A172 (cell line): ENCODE results near the gene IFI44L. TPM values are rescaled to one million over a fixed set of nuclear protein-coding genes. Genes with fewer than 3 reads are reported as not detected.

Experiments
- DNase-seq: peaks from one replicate; pipeline ENCODE4 v3.0.0-alpha.2; 2015; ENCODE audit warnings: low spot score
- total RNA-seq: library from RNA; depleted of rRNA; stranded (reverse); fragments of >200 nt; shearing (Covaris generic); gene quantifications from 2 replicates; pipeline ENCODE4 v1.2.3, GENCODE V29; 2014; rRNA removed

Gene IFI44L
- total RNA-seq, result 0.29 and 2.6 TPM in 2 replicates

DNA sequence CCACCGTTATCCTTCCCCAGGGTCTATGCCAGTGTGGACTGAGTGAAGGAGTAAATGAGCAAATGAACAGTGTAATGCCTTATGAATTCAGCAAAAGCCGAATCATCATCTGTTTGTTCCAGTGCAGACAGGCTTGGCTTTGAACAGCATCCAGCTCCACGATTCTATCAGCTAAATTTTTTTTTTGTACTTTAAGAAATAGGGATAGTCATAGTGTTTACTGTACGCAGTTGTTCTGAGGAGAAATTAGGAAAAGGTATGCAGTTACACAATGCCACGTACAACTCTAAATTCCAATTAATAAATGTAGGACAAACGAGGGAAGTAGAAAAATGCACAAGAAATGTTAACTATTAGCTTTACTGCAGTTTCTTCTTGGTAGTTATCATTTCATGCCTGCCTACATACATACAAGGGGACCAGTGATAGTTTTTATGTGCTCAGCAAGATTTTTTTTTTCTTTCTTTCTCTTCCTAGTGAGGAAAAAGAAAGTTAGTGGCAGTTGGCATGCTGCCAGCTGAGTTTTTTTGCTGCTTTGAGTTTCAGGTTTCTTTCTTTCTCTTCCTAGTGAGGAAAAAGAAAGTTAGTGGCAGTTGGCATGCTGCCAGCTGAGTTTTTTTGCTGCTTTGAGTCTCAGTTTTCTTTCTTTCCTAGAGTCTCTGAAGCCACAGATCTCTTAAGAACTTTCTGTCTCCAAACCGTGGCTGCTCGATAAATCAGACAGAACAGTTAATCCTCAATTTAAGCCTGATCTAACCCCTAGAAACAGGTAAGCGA, at the start of gene IFI44L:
Gene IFI44L (plus strand): TSS at position 646 of the 777 bp plus-strand sequence. CDS start 7,468 bp downstream, outside the sequence.
- DNase-seq, result peak; percentile 10

GRCh38 chr1:78570539-78570938, 49.7 kb upstream of the IFI44L start:
- DNase-seq, result no peak

DNA sequence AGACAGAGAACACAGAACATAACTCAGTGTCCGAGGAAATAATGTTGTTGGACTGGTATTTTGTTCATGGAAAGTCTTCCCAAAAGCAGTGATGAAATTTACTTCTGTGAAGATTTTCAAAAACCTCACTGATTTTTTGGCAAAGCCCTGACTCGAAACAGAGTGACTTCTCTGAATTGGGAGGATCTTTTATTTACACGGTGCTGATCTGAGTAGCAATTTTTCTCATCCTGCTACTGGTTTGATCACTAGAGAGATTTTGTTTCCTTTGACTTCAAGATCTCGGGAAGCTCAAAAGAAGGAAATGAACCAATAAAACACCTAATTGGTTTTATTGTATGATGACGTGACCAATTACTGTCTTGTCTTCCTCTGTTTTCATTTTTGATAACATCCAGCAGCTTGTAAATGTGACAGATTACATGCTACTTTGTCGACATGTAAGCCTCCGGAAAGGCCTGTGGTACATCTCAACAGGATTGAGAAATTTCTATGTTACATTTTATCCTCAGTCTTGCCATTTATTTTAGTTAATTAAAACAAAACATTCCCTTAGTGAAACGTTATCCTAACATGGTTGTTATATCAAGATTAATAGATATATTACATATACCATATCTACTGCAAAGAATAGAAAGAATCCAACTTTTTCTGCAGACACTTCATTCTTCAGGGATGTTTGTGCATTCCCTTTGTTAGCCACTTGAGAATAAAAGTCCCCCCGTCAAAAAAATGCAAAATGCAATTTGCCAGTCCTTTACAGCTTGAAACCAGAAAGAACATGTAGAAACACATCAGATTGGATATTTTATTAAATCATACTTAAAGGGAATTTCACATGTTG, 42.8 kb upstream of the IFI44L start:
- DNase-seq, result no peak

DNA sequence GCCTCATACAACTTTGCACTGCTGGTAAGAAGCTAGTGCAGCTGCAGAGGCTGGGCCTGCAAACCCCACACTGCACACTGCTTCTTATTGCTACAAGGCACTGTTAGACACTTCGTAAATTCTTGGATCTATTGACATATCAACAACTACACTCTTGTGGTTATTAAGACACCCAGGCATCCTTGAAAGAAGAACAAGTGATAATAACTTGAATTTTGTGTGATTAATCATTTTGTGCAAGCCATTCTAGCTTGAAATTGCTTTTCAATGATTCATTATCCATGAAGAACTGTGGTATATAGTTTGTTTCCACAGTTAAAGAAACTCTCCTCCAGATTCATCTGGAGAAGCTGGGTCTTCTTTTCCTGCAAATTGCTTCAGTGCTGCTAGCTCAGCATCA, 33.7 kb upstream of the IFI44L start:
- DNase-seq, result no peak

- DNase-seq, result no peak
These were observed 33.0 kb upstream of the IFI44L start for GRCh38 chr1:78587211-78587610.

DNA sequence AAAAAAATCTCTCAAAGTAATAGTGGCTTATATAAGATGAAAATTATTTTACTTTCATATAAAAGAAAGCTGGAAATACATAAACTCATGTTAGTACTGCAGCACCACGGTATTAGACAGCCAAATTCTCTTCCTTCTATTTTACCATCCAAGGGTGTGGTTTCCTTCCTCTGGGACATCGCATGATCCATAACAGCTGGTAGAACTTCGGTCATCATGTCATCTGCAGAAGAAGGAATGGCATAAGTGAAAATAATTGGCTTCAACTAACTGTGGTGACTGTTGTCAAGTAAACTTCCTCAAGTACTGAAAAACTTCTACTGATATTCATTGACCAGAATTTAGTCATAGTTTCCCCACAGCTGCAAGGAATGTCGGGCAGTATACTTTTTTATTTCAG, 28.3 kb upstream of the IFI44L start:
- DNase-seq, result no peak

DNA sequence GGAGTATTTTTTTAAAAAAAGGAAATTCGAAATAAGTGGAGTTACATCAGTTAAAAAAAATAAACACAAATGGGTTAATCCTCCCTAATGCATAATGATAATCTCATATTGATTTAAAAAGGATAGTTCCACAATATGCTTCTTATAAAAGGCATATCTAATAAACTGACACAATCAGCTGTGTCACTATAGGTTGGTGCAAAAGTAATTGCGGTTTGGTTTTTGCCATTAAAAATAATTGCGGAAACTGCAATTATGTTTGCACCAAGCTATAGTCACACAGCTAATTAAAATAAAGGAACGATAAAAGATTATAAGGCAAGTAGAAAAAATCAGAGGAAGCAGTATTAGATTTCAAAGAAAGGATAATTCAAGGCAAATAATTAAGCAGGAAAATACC, 21.0 kb upstream of the IFI44L start:
- no peak for DNase-seq

DNA sequence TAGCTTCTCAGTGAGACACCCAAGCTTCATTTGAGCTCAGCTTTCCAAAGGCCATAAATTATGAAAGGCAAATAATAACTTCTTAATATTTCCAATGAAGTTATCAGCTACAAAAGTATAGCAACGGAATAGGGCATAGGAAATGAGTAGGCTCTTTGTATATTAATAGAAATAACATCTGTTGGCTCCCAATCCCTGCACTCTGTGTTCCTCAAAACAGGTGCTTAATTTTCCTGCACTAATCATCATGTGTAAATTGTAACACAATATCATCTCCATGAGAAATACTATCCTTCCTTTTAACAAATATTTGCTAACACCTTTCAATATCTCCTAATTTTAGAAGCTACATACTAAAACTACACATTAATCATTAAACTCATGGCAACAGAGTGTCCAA, 19.2 kb upstream of the IFI44L start:
- no peak for DNase-seq

DNA sequence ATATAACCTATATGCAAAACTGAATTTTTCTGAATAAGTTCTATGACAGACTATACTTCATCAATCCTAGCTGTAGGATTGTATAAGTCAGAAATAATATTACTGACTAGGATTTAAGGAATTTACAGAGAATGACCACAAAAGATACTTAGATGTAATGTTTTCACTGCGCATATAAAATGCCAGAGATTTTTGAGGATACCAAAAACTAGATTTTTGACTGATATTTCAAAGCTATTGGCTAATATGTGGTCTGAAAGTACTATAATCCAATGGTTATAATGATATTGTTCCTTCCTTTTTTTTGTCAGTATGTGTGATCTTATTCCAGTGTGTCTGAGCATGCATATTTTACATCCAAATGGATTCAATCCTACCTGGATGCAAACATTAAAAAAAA, 17.0 kb upstream of the IFI44L start:
- no peak for DNase-seq

DNA sequence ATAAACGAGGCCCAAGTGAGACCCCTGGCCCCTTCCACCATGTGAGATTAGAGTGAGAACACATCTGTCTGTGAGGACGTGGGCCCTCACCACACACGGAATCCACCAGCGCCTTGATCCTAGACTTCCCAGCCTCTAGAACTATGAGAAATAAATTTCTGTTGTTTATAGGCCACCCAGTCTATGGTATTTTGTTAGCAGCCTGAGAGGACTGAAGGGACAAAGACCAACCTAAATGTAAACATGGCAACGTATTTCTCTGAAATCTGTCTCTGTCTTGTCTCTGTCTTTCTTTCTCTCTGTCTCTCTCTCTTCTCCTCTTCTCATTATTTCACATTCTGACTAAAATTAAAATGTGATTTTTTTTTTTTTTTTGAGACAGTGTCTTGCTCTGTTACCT, 15.6 kb upstream of the IFI44L start:
- DNase-seq, result no peak

GRCh38 chr1:78606274-78606673, 14.0 kb upstream of the IFI44L start:
- no peak for DNase-seq

GRCh38 chr1:78607334-78607927, 12.8 kb upstream of the IFI44L start:
- peak; percentile 13 for DNase-seq

GRCh38 chr1:78607944-78608343, 12.3 kb upstream of the IFI44L start:
- DNase-seq, result no peak

DNA sequence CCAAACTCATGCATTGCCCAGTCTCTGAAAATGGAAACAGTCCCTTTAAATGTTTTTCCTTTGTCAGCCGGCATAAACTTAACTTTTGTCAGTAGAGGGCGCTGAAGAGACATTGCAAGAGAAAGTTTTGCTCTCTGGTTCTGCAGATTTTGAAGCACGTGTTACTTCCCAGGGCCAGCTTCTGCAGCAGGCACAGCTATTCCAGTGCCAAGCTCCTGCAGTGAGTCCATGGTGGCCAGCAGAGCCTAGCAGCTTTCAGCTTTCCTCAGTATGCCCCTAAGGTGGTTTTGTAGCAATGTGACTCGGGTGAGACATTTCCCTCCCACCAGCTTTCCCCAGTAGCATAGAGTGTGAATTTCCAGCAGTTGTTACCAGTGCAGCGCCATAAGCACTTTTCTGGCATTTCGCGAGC, 2.6 kb upstream of the IFI44L start:
- DNase-seq, result peak; percentile 48

- no peak for DNase-seq
These were observed 1.2 kb upstream of the IFI44L start for GRCh38 chr1:78619032-78619431.

GRCh38 chr1:78619446-78619802, 824 bp upstream of the IFI44L start:
- no peak for DNase-seq

DNA sequence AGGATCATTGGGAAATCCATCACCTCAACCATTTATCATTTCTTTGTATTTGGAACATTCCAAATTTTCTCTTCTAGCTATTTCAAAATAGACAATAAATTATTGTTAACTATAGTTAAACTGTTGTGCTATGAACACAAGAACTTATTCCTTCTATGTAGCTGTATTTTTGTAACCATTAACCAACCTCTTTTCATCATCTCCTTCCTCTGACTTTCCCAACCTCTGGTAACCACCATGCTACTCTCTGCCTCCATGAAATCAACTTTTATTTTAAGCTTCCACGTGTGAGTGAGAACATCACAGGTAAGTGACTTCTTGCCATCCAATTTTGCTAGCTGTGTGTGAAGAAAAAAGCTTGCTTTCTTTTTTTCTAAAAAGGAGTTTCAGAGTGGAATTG, 418 bp downstream of the IFI44L start:
- no peak for DNase-seq

DNA sequence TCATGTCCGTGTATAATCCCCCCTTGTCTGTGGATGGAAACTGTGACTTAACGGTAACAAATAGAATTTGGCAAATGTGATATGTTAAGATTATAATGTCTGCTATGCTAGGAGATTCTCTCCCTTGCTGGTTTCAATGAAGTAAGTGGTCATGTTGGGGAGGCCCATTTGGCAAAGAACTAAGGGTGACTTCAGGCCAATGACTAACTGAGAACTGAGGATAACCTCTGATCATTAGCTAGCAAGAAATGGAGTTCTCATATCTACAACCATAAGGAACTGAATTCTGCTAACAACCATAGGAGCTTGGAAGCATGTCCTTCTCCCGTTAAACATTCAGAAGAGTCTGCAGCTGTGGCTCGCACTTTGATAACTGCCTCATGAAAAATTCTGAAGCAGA, 2.3 kb downstream of the IFI44L start:
- DNase-seq, result no peak

GRCh38 chr1:78624035-78624434, 3.8 kb downstream of the IFI44L start:
- DNase-seq, result no peak

- DNase-seq, result no peak
These were observed 7.1 kb downstream of the IFI44L start for GRCh38 chr1:78627321-78627720.

GRCh38 chr1:78630600-78630999, 10.4 kb downstream of the IFI44L start:
- DNase-seq, result no peak

DNA sequence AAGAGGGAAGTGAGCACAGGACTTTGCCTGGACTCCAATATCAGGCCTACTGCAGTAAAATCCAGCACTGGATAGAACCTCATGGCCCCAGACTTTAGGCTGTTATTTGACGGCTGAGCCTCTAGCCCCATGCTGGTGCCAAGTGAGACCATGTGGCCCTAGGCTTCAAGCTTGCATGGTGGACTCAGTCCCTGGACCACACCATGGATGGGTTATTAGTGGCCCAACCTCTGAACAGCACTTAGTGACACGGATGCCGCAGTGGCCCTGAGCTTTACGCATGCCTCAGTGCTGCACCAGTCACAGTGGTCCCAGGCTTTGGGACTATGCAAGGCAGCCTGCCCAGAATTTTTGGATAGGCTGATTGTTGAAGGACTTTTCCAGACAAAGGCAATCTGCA, 13.0 kb downstream of the IFI44L start:
- DNase-seq, result no peak

GRCh38 chr1:78640462-78640861, 20.2 kb downstream of the IFI44L start:
- no peak for DNase-seq
